H9 (cell line): ENCODE data around the gene SPSB2. TPM values are rescaled to one million over a fixed set of nuclear protein-coding genes. Genes with fewer than 3 reads are reported as not detected.
"Not testable (repeated sequence)": the region's sequence is repeated elsewhere in the genome, so short reads cannot be mapped to it uniquely, and the experiment has no call there.

ENCODE experiments used
- DNase-seq: peaks from one replicate; pipeline ENCODE4 v3.0.0-alpha.2; 2017
- H2AFZ ChIP-seq: one replicate; pipeline ENCODE4 v1.6.1; 2013; ENCODE audit warnings: mild to moderate bottlenecking, low read length, control low read depth, moderate library complexity
- H2AK5ac ChIP-seq: 2 replicates; pipeline ENCODE4 v1.6.1; 2013; ENCODE audit warnings: low read length, control low read depth, mixed read lengths; ENCODE audit not compliant: insufficient read length
- H2BK120ac ChIP-seq: one replicate; pipeline ENCODE4 v1.6.1; 2013; ENCODE audit warnings: low read depth, mild to moderate bottlenecking, low read length, control low read depth, inconsistent platforms; ENCODE audit not compliant: poor library complexity, severe bottlenecking
- H2BK12ac ChIP-seq: 2 replicates; pipeline ENCODE4 v1.6.1; 2013; ENCODE audit warnings: low read length, control low read depth, mixed read lengths, low read depth; ENCODE audit not compliant: insufficient read length
- H2BK15ac ChIP-seq: 2 replicates; pipeline ENCODE4 v1.6.1; 2013; ENCODE audit warnings: low read depth, low read length, control low read depth
- H2BK20ac ChIP-seq: one replicate; pipeline ENCODE4 v1.6.1; 2013; ENCODE audit warnings: low read depth, mild to moderate bottlenecking, low read length, control low read depth, inconsistent platforms; ENCODE audit not compliant: poor library complexity, severe bottlenecking
- H2BK5ac ChIP-seq: 2 replicates; pipeline ENCODE4 v1.6.1; 2013; ENCODE audit warnings: low read length, control low read depth, mixed read lengths; ENCODE audit not compliant: insufficient read length
- H3K14ac ChIP-seq: 2 replicates; pipeline ENCODE4 v1.6.1; 2013; ENCODE audit warnings: low read length, control low read depth; ENCODE audit not compliant: insufficient read depth
- H3K18ac ChIP-seq: 2 replicates; pipeline ENCODE4 v1.6.1; 2013; ENCODE audit warnings: low read depth, mild to moderate bottlenecking, mixed read lengths, low read length, control low read depth; ENCODE audit not compliant: insufficient read length
- H3K23ac ChIP-seq: 2 replicates; pipeline ENCODE4 v1.6.1; 2013; ENCODE audit warnings: low read length, control low read depth, mixed read lengths, low read depth; ENCODE audit not compliant: insufficient read length
- H3K23me2 ChIP-seq: 2 replicates; pipeline ENCODE4 v1.6.1; 2013; ENCODE audit warnings: low read depth, mild to moderate bottlenecking, mixed read lengths, low read length, control low read depth; ENCODE audit not compliant: insufficient read length, poor library complexity, severe bottlenecking
- H3K27ac ChIP-seq: 2 replicates; pipeline ENCODE4 v1.5.1; 2013; ENCODE audit warnings: low read length, control low read depth, mixed read lengths, low read depth; ENCODE audit not compliant: insufficient read length
- H3K27me3 ChIP-seq: 2 replicates; pipeline ENCODE4 v1.6.1; 2013; ENCODE audit warnings: low read length, control low read depth, inconsistent platforms; ENCODE audit not compliant: insufficient read depth
- H3K4ac ChIP-seq: 2 replicates; pipeline ENCODE4 v1.6.1; 2013; ENCODE audit warnings: low read depth, mild to moderate bottlenecking, control low read depth, inconsistent platforms, low read length, moderate library complexity
- H3K4me1 ChIP-seq: 2 replicates; pipeline ENCODE4 v1.6.1; 2013; ENCODE audit warnings: low read length, control low read depth, inconsistent platforms; ENCODE audit not compliant: insufficient read depth
- H3K4me2 ChIP-seq: 2 replicates; pipeline ENCODE4 v1.6.1; 2013; ENCODE audit warnings: low read length, control low read depth, mixed read lengths; ENCODE audit not compliant: insufficient read length, insufficient read depth
- H3K56ac ChIP-seq: 2 replicates; pipeline ENCODE4 v1.6.1; 2013; ENCODE audit warnings: low read depth, mild to moderate bottlenecking, mixed read lengths, low read length, control low read depth; ENCODE audit not compliant: insufficient read length
- H3K79me1 ChIP-seq: 2 replicates; pipeline ENCODE4 v1.6.1; 2013; ENCODE audit warnings: low read depth, mild to moderate bottlenecking, moderate library complexity, low read length, control low read depth, inconsistent platforms; ENCODE audit not compliant: insufficient read depth, poor library complexity, severe bottlenecking
- H3K79me2 ChIP-seq: 2 replicates; pipeline ENCODE4 v1.6.1; 2013; ENCODE audit warnings: low read length, control low read depth, inconsistent platforms; ENCODE audit not compliant: insufficient read depth
- H3K9ac ChIP-seq: 2 replicates; pipeline ENCODE4 v1.6.1; 2013; ENCODE audit warnings: low read length, control low read depth, mixed read lengths; ENCODE audit not compliant: insufficient read length; ENCODE audit errors: extremely low read depth
- H3K9me3 ChIP-seq: one replicate; pipeline ENCODE4 v1.6.1; 2013; ENCODE audit warnings: low read depth, low read length, inconsistent platforms; ENCODE audit not compliant: control insufficient read depth
- H3T11ph ChIP-seq: one replicate; pipeline ENCODE4 v1.6.1; 2013; ENCODE audit warnings: mild to moderate bottlenecking, low read length, control low read depth, inconsistent platforms
- H4K20me1 ChIP-seq: one replicate; pipeline ENCODE4 v1.6.1; 2013; ENCODE audit not compliant: control insufficient read depth, insufficient read length, insufficient read depth
- H4K5ac ChIP-seq: 2 replicates; pipeline ENCODE4 v1.6.1; 2013; ENCODE audit warnings: low read depth, mild to moderate bottlenecking, mixed read lengths, low read length, control low read depth; ENCODE audit not compliant: insufficient read length
- H4K8ac ChIP-seq: replicated peaks from 2 replicates; pipeline ENCODE4 v1.6.1; 2013; ENCODE audit warnings: low read length, control low read depth, mixed read lengths, low read depth; ENCODE audit not compliant: insufficient read length
- H4K91ac ChIP-seq: 2 replicates; pipeline ENCODE4 v1.6.1; 2013; ENCODE audit warnings: low read depth, mild to moderate bottlenecking, moderate library complexity, mixed read lengths, low read length, control low read depth; ENCODE audit not compliant: insufficient read length
- H3K27ac Mint-ChIP-seq, 3 experiments: 2 replicates in 2 of 3; 3 replicates in 1 of 3; pipeline ENCODE4 v1.8.0; 2020 to 2021; ENCODE audit warnings: mixed read lengths in 3 of 3, mild to moderate bottlenecking in 1 of 3, moderate library complexity in 1 of 3
- H3K27me3 Mint-ChIP-seq: 2 replicates; pipeline ENCODE4 v1.8.0; 2021; ENCODE audit warnings: low read depth, mild to moderate bottlenecking, moderate library complexity, mixed read lengths
- H3K36me3 Mint-ChIP-seq, 3 experiments: 2 replicates in 2 of 3; 3 replicates in 1 of 3; pipeline ENCODE4 v1.8.0; 2020 to 2021; ENCODE audit warnings: low read depth in 3 of 3, mixed read lengths in 3 of 3; ENCODE audit not compliant: insufficient read depth in 1 of 3
- H3K4me1 Mint-ChIP-seq, 2 experiments: 2 replicates each; pipeline ENCODE4 v1.8.0; 2020; ENCODE audit warnings: mixed read lengths in 2 of 2
- H3K4me3 Mint-ChIP-seq, 2 experiments: 2 replicates in 1 of 2; 3 replicates in 1 of 2; pipeline ENCODE4 v1.8.0; 2020 to 2021; ENCODE audit warnings: mild to moderate bottlenecking in 2 of 2, mixed read lengths in 2 of 2, moderate library complexity in 1 of 2
- H3K9me3 Mint-ChIP-seq, 2 experiments: 2 replicates in 1 of 2; 3 replicates in 1 of 2; pipeline ENCODE4 v1.8.0; 2020; ENCODE audit warnings: mild to moderate bottlenecking in 2 of 2, mixed read lengths in 2 of 2, moderate library complexity in 1 of 2
- WGBS: extraction: QIAGEN DNeasy Blood & Tissue Kit; methylation state at CpG from one replicate; pipeline ENCODE4 v1.1.7; 2013; ENCODE audit warnings: missing lambda C conversion rate, low lambda C conversion rate, mixed read lengths; ENCODE audit not compliant: insufficient read length; ENCODE audit errors: extremely low coverage; 5-methylcytosine and 5-hydroxymethylcytosine counted together
- total RNA-seq: library from RNA; stranded (reverse); gene quantifications from 2 replicates; pipeline ENCODE4 v1.2.1, GENCODE V29; 2021

Gene SPSB2
- total RNA-seq, 1 experiment from 2014 or later = 13.7 TPM

- not testable (repeated sequence) for H3K27me3 ChIP-seq, H3K23me2 ChIP-seq, H3T11ph ChIP-seq, H4K20me1 ChIP-seq, H2BK20ac ChIP-seq, H3K27ac ChIP-seq, H3K9me3 ChIP-seq, H3K4me2 ChIP-seq, H3K27me3 Mint-ChIP-seq, H3K79me2 ChIP-seq, H3K9ac ChIP-seq, H3K79me1 ChIP-seq, H3K18ac ChIP-seq, H4K8ac ChIP-seq, H2BK120ac ChIP-seq, H2BK5ac ChIP-seq, H2BK12ac ChIP-seq, H3K4me1 ChIP-seq, DNase-seq, H3K23ac ChIP-seq, H2AK5ac ChIP-seq, H3K4me3 Mint-ChIP-seq, H2BK15ac ChIP-seq, H3K56ac ChIP-seq, H3K9me3 Mint-ChIP-seq, H4K5ac ChIP-seq, H2AFZ ChIP-seq, H3K4ac ChIP-seq, H4K91ac ChIP-seq, H3K14ac ChIP-seq
- WGBS = no CpG with 5 or more reads among the region's 7 CpGs
- Mint-ChIP-seq H3K4me1 (peaks cover 38 to 50% of the 10 kb centered on the region in 2 experiments), H3K27ac (peak overlapping the region in 1 of 3 experiments; percentile 47; a peak in 2 of 7 replicates), H3K36me3 (peaks cover 0 to 26% (median 23%) of the 10 kb centered on the region in 3 experiments; a peak in 5 of 7 replicates)
Measured at GRCh38 chr12:6888794-6889193, 15.7 kb upstream of the SPSB2 start.
